GM10847 (cell line): ENCODE measurements around the gene CPSF2.

Experiments
- POLR2A ChIP-seq: IDR thresholded peaks from 2 replicates; pipeline ENCODE4 v1.6.1; 2011; ENCODE audit not compliant: insufficient read length; ENCODE audit errors: extremely low read depth

CPSF2 gene

DNA sequence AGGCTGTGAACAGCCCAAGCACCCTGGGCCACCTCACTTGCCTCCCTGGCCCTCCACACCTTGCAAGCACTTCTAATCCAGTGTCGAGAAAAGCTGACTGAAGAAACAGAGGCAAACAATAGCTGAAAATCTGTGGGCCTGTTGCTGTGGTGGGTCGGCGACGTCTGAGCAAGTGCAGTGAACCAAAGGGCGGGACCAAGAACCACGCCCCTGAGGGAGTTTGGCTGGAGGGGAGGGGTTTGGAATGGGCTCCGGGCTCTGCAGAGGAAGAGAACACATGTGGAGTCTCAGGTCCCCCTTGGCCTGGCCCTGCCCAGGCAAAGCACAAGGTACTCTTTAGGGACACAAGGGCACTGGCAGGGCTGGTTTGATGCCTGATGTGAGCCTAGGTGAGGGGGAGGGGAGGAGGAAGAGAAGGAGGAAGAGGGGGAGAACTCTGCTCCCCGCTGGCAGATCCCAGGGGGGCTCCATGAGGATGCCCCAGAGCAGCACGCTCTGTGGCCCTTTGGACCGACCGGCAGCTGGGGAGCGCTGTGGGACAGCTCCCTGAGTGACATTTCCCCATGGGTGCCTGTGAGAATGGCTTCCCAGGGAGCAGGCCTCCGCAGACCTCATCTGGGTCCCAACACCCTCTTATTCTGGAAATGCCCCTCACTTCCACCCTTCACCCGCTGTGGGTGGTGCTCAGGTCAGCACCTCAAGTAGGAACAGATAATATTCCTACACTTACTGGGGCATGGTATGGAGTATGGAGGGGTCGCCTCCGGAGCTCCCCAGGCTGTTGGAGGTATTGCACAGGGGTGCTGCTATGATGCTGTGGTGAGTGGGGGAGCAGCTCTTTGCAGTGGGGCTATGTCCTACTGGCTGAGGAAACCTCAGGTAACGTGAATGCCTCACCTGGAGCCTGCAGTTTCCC lies 85.5 kb downstream of the CPSF2 start:
- no peak for TF ChIP-seq POLR2A

DNA sequence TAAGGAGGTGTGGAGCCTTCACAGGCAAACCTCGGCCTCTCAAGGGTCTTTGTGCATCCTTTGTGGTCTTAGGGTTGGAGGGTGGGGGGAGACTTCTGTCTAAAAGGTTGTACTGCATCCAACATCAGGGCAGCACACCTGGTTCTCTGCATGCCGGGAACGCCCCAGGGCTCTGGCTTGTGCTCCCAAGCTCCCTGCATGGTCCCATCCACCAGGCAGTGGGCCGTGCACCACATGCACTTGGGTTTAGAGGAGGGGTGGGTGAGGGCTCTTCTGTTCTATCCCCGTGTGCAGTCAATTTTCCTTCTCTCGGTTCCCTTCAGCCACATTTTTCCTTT lies 86.1 kb downstream of the CPSF2 start:
- no peak for TF ChIP-seq POLR2A

DNA sequence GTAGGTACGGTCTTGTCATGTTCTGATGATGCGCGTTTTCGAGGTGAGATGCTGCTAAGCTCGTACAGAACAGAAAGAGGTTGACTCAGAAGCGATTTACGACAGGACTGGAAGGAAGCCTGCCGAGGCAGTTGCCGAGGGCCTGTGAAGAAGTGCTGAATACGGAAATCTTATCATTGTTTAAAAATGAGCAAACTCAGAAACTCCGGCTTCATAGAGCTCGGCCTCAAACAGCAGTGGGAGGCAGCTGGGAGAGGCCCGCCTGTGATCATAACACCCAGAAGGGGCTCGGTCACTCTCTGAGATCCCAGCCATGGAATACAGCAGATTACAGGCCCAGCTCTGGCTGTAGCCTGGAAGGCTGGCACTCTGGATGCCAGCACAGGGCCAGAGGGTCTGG lies 87.4 kb downstream of the CPSF2 start:
- no peak for TF ChIP-seq POLR2A

DNA sequence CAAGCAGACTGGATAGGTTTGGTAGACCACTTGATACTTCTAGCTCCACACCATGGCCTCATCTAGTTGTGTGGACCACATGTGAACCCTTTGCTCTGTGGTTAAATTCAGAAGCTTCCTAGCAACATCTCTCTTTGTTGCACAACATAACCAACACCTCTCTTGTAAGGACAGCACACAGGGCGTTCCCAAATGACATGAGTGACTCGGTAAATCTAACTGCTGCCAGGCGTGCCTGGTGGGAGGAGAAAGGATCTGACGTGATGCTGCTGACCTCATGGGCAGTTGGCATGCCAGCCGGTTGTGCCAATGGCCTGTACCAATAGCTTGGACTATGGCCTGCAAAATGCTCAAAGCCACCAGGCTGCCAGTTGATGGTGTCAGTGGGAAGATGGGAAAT lies 93.8 kb downstream of the CPSF2 start:
- TF ChIP-seq POLR2A: no peak

DNA sequence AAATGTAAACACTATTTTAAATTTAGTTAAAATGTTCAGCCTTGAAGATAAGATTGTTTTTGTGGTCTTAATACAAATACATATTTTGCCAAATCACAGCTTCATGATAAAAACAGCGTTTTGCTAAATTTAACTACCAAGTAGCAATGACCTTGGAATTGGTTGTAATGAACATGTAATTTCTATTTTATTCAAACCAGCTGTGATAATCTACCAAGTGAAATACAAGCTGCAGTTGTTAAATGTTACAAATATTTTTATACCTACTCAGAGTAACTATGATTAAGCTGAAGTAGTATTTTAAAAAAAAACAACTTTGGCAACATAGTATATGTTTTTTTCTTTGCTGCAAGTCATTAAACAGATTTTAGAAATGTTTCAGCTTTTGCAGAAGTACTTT lies 96.2 kb downstream of the CPSF2 start:
- no peak for TF ChIP-seq POLR2A
